Upper lobe of left lung (tissue), 4 donors: ENCODE results near the gene PLCG2.

Experiments used
- EP300 ChIP-seq, 4 donors: sonication (generic); formaldehyde crosslinking; IDR thresholded peaks; one replicate each; pipeline ENCODE4 v1.5.1; 2017; ENCODE audit warnings: antibody characterized with exemption in 4 of 4, control low read depth in 2 of 4
- POLR2A ChIP-seq, 4 donors: fragments of 450-650 bp; IDR thresholded peaks; one replicate each; pipeline ENCODE4 v1.5.1; 2016 to 2017; ENCODE audit warnings: antibody characterized with exemption in 4 of 4, mild to moderate bottlenecking in 2 of 4
- POLR2AphosphoS5 ChIP-seq, 2 donors: sonication (generic); formaldehyde crosslinking; IDR thresholded peaks; one replicate each; pipeline ENCODE4 v1.5.1; 2017; ENCODE audit warnings: antibody characterized with exemption in 2 of 2
- TF ChIP-seq, protein P1 (sequence below), 6 experiments: fragments of 450-650 bp in 4 of 6; fragments of 200-600 bp in 2 of 6; sonication (generic) in 2 of 6; IDR thresholded peaks; one replicate each; pipeline ENCODE4 v1.5.1; 2016 to 2019; ENCODE audit warnings: antibody characterized with exemption in 6 of 6

DNA sequence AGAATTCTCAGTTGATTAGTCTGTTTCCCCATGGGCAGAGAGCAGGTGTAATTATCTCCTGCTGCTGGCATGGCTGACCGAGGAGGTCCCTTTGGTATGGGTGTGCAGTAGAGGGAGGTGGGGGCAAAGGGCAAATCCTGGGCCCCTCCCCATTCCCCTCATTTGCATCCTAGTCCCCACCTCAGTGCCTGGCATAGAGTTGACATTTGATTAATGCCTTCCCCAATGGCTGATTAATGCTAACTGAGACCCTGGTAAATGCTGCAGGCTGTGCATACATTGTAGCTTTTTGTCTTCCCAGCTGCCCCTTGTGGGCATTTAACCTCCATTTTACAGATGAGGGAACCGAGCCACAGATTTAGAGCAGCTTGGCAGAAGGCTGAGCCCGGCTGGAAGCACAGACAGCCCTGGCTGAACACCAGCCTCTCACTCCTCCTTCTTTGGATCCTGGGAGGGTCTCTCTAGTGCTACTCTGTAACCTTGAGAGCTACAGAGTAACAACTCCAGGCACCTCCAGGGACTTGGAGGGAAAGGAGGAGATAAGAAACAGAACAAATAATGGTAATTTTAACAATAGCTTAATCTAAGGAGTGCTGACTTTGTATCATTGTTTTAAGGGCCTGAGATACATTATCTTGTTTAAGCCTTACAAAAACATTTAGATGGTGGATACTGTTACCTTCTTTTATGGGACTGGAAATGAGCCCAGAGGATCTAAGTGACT lies 5.1 kb downstream of the PLCG2 start:
- TF ChIP-seq, protein P1, sequence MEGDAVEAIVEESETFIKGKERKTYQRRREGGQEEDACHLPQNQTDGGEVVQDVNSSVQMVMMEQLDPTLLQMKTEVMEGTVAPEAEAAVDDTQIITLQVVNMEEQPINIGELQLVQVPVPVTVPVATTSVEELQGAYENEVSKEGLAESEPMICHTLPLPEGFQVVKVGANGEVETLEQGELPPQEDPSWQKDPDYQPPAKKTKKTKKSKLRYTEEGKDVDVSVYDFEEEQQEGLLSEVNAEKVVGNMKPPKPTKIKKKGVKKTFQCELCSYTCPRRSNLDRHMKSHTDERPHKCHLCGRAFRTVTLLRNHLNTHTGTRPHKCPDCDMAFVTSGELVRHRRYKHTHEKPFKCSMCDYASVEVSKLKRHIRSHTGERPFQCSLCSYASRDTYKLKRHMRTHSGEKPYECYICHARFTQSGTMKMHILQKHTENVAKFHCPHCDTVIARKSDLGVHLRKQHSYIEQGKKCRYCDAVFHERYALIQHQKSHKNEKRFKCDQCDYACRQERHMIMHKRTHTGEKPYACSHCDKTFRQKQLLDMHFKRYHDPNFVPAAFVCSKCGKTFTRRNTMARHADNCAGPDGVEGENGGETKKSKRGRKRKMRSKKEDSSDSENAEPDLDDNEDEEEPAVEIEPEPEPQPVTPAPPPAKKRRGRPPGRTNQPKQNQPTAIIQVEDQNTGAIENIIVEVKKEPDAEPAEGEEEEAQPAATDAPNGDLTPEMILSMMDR (IDR thresholded peaks at IDR 0.05): no peak
- TF ChIP-seq POLR2A (IDR thresholded peaks at IDR 0.05): no peak
- no peak for TF ChIP-seq POLR2AphosphoS5 (IDR thresholded peaks at IDR 0.05)
- no peak for TF ChIP-seq EP300 (IDR thresholded peaks at IDR 0.05)
